SK-N-SH treated with all-trans-retinoic acid at 6 μM for 48 hours (cell line): ENCODE data around the gene ITM2B.

ENCODE experiments used
- ATAC-seq: fragments of 200-7000 bp; cut with Tn5 transposase; 3 replicates; pipeline ENCODE4 v1.9.1; 2020; ENCODE audit warnings: mild to moderate bottlenecking, moderate library complexity
- ARNTL ChIP-seq: fragments of 450-650 bp; formaldehyde crosslinking; IDR thresholded peaks from 2 replicates; pipeline ENCODE4 v1.5.0; 2020; ENCODE audit warnings: low read depth, mild to moderate bottlenecking, moderate library complexity, borderline replicate concordance
- BACH2 ChIP-seq: fragments of 250-450 bp; sonication (Bioruptor Pico); IDR thresholded peaks from 2 replicates; pipeline ENCODE4 v1.9.0; 2021; ENCODE audit warnings: mild to moderate bottlenecking, borderline replicate concordance
- CREB5 ChIP-seq: fragments of 250-450 bp; sonication (Bioruptor Pico); IDR thresholded peaks from 2 replicates; pipeline ENCODE4 v1.5.1; 2020; ENCODE audit warnings: low read depth, mild to moderate bottlenecking, moderate library complexity
- CSDC2 ChIP-seq: fragments of 250-450 bp; sonication (Bioruptor Pico); IDR thresholded peaks from 2 replicates; pipeline ENCODE4 v1.5.0; 2020; ENCODE audit warnings: mild to moderate bottlenecking, moderate library complexity
- CSRNP3 ChIP-seq: fragments of 250-450 bp; sonication (Bioruptor Pico); IDR thresholded peaks from 2 replicates; pipeline ENCODE4 v1.5.1; 2021; ENCODE audit warnings: mild to moderate bottlenecking, moderate library complexity
- ESRRG ChIP-seq: fragments of 250-450 bp; sonication (Bioruptor Pico); IDR thresholded peaks from 2 replicates; pipeline ENCODE4 v1.6.1; 2021; ENCODE audit warnings: mild to moderate bottlenecking
- GLIS3 ChIP-seq: fragments of 250-450 bp; sonication (Bioruptor Pico); IDR thresholded peaks from 2 replicates; pipeline ENCODE4 v1.5.0; 2020; ENCODE audit warnings: mild to moderate bottlenecking, moderate library complexity
- ISL1 ChIP-seq: fragments of 250-450 bp; sonication (Bioruptor Pico); IDR thresholded peaks from 2 replicates; pipeline ENCODE4 v2.1.2; 2022; ENCODE audit warnings: mild to moderate bottlenecking, moderate library complexity
- OSR1 ChIP-seq: fragments of 250-450 bp; sonication (Bioruptor Pico); IDR thresholded peaks from 2 replicates; pipeline ENCODE4 v1.8.0; 2022; ENCODE audit warnings: moderate library complexity, mild to moderate bottlenecking, inconsistent platforms
- POU6F1 ChIP-seq: fragments of 250-450 bp; sonication (Bioruptor Pico); IDR thresholded peaks from 2 replicates; pipeline ENCODE4 v1.8.0; 2021; ENCODE audit warnings: low read depth, mild to moderate bottlenecking, moderate library complexity, borderline replicate concordance
- PPARA ChIP-seq: fragments of 250-450 bp; sonication (Bioruptor Pico); IDR thresholded peaks from 2 replicates; pipeline ENCODE4 v1.5.0; 2020; ENCODE audit warnings: mild to moderate bottlenecking, borderline replicate concordance
- RARB ChIP-seq: fragments of 250-450 bp; sonication (Bioruptor Pico); IDR thresholded peaks from 2 replicates; pipeline ENCODE4 v1.8.0; 2021; ENCODE audit warnings: mild to moderate bottlenecking, moderate library complexity
- SNAI2 ChIP-seq: fragments of 250-450 bp; sonication (Bioruptor Pico); IDR thresholded peaks from 2 replicates; pipeline ENCODE4 v1.5.0; 2020; ENCODE audit warnings: mild to moderate bottlenecking, moderate library complexity
- TCF4 ChIP-seq: fragments of 250-450 bp; sonication (Bioruptor Pico); IDR thresholded peaks from 2 replicates; pipeline ENCODE4 v1.8.0; 2021; ENCODE audit warnings: mild to moderate bottlenecking, moderate library complexity, borderline replicate concordance
- TOX ChIP-seq: fragments of 250-450 bp; sonication (Bioruptor Pico); IDR thresholded peaks from 2 replicates; pipeline ENCODE4 v1.8.0; 2021; ENCODE audit warnings: mild to moderate bottlenecking, moderate library complexity, borderline replicate concordance
- TSHZ2 ChIP-seq: fragments of 250-450 bp; sonication (Bioruptor Pico); IDR thresholded peaks from 2 replicates; pipeline ENCODE4 v1.5.0; 2020; ENCODE audit warnings: mild to moderate bottlenecking, moderate library complexity
- ZC3H10 ChIP-seq: fragments of 250-450 bp; sonication (Bioruptor Pico); IDR thresholded peaks from 2 replicates; pipeline ENCODE4 v1.5.1; 2021; ENCODE audit warnings: mild to moderate bottlenecking, moderate library complexity
- ZFP3 ChIP-seq: fragments of 250-450 bp; sonication (Bioruptor Pico); IDR thresholded peaks from 2 replicates; pipeline ENCODE4 v1.5.0; 2020; ENCODE audit warnings: mild to moderate bottlenecking, moderate library complexity
- ZFP30 ChIP-seq: fragments of 450-650 bp; formaldehyde crosslinking; IDR thresholded peaks from 2 replicates; pipeline ENCODE4 v1.5.0; 2022; ENCODE audit warnings: mild to moderate bottlenecking, moderate library complexity
- ZNF70 ChIP-seq: fragments of 450-650 bp; formaldehyde crosslinking; IDR thresholded peaks from 2 replicates; pipeline ENCODE4 v1.5.0; 2020; ENCODE audit warnings: mild to moderate bottlenecking, moderate library complexity
- ZNF8 ChIP-seq: fragments of 450-650 bp; formaldehyde crosslinking; IDR thresholded peaks from 2 replicates; pipeline ENCODE4 v1.5.0; 2020; ENCODE audit warnings: mild to moderate bottlenecking, moderate library complexity
- TF ChIP-seq, protein P1 (sequence below): fragments of 250-450 bp; sonication (Bioruptor Pico); IDR thresholded peaks from 2 replicates; pipeline ENCODE4 v1.8.0; 2020; ENCODE audit warnings: mild to moderate bottlenecking, moderate library complexity, borderline replicate concordance

Gene ITM2B

GRCh38 chr13:48273346-48273745 lies 40.3 kb downstream of the ITM2B start:
- TF ChIP-seq CSDC2 (CRISPR knock-in tag) = no peak
- no peak for TF ChIP-seq RARB
- TF ChIP-seq ARNTL = no peak
- TF ChIP-seq TCF4 (CRISPR knock-in tag) = no peak
- TF ChIP-seq ZNF8 = no peak
- TF ChIP-seq TOX (CRISPR knock-in tag) = no peak
- no peak for TF ChIP-seq ZFP3 (CRISPR knock-in tag)
- no peak for TF ChIP-seq GLIS3
- no peak for TF ChIP-seq PPARA (CRISPR knock-in tag)
- TF ChIP-seq ESRRG (CRISPR knock-in tag) = no peak
- no peak for TF ChIP-seq ZC3H10 (CRISPR knock-in tag)
- no peak for TF ChIP-seq SNAI2
- no peak for TF ChIP-seq ISL1 (CRISPR knock-in tag)
- no peak for TF ChIP-seq ZNF70 (CRISPR knock-in tag)
- TF ChIP-seq, protein P1, sequence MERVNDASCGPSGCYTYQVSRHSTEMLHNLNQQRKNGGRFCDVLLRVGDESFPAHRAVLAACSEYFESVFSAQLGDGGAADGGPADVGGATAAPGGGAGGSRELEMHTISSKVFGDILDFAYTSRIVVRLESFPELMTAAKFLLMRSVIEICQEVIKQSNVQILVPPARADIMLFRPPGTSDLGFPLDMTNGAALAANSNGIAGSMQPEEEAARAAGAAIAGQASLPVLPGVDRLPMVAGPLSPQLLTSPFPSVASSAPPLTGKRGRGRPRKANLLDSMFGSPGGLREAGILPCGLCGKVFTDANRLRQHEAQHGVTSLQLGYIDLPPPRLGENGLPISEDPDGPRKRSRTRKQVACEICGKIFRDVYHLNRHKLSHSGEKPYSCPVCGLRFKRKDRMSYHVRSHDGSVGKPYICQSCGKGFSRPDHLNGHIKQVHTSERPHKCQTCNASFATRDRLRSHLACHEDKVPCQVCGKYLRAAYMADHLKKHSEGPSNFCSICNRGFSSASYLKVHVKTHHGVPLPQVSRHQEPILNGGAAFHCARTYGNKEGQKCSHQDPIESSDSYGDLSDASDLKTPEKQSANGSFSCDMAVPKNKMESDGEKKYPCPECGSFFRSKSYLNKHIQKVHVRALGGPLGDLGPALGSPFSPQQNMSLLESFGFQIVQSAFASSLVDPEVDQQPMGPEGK (CRISPR knock-in tag) = no peak
- TF ChIP-seq POU6F1 (CRISPR knock-in tag) = no peak
- no peak for TF ChIP-seq OSR1
- no peak for TF ChIP-seq TSHZ2 (CRISPR knock-in tag)
- no peak for TF ChIP-seq CREB5 (CRISPR knock-in tag)
- TF ChIP-seq ZFP30 (CRISPR knock-in tag) = no peak
- ATAC-seq = no peak

DNA sequence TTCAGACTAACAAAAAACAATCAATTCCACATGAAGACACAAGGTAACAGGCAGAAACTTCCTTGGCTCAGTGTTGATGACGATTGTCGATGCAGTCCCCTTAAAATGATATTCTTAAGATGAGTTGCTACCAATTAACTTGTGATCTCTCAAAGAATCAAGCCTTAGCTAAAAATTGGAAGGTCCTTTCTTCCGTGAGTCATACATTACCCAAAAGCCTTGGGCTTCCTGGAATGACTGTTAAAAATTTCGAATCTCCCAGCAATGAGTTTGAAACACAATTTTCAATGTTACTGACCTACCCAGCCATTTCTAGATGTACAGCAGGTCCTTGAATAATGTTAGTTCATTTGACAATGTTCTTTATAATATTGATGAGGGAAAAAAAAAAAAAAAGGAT lies 42.5 kb downstream of the ITM2B start:
- TF ChIP-seq CSRNP3 (no peak), SNAI2 (no peak), POU6F1 (CRISPR knock-in tag) (no peak), BACH2 (no peak)
- no peak for ATAC-seq

DNA sequence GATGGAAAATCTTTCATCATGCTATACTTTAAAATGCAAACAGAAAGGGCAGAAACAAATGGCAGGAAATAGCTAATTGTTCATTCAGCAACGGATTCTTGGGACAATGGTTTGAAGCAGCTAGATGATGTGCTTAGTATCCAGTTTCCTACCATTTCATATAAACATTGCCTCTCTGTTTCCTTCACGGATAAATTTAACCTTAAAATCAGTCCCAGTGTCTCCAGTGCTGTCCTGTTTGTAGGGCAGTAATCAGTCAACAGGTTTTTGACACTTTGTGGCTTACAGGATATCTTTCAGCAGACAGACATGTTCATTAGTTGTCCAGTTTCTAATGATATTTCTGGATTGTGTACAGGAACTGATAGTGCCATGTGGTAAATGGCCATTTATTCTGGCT lies 45.8 kb downstream of the ITM2B start:
- ATAC-seq = no peak
- no peak for TF ChIP-seq BACH2
- TF ChIP-seq ISL1 (CRISPR knock-in tag) = no peak
- TF ChIP-seq, all 23 proteins: peak for 0
